ENCODE data around the gene CARNS1.
A peak's percentile ranks its signal among the peaks of the same experiment; 100 is the strongest.

The CARNS1 gene

GRCh38 chr11:67415501-67416304, at the start of gene CARNS1:
Gene CARNS1 (plus strand): TSS chr11:67415678. CDS start chr11:67416200, 522 bp downstream.
- peak within 1 kb of the TSS; percentile 56; the same call in 1 of the 2 replicates for H3K27ac ChIP-seq
- TF ChIP-seq, protein P1, sequence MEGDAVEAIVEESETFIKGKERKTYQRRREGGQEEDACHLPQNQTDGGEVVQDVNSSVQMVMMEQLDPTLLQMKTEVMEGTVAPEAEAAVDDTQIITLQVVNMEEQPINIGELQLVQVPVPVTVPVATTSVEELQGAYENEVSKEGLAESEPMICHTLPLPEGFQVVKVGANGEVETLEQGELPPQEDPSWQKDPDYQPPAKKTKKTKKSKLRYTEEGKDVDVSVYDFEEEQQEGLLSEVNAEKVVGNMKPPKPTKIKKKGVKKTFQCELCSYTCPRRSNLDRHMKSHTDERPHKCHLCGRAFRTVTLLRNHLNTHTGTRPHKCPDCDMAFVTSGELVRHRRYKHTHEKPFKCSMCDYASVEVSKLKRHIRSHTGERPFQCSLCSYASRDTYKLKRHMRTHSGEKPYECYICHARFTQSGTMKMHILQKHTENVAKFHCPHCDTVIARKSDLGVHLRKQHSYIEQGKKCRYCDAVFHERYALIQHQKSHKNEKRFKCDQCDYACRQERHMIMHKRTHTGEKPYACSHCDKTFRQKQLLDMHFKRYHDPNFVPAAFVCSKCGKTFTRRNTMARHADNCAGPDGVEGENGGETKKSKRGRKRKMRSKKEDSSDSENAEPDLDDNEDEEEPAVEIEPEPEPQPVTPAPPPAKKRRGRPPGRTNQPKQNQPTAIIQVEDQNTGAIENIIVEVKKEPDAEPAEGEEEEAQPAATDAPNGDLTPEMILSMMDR (conservative IDR thresholded peaks at IDR 0.05) = no peak

- TF ChIP-seq, protein P1 (conservative IDR thresholded peaks at IDR 0.05) = no peak
- no peak overlapping the region for H3K27ac ChIP-seq
Measured at GRCh38 chr11:67365736-67366444, 49.6 kb upstream of the CARNS1 start.

GRCh38 chr11:67366546-67366945, 48.9 kb upstream of the CARNS1 start:
- H3K27ac ChIP-seq = no peak overlapping the region
- TF ChIP-seq, protein P1 (conservative IDR thresholded peaks at IDR 0.05) = no peak

GRCh38 chr11:67366961-67367760, 48.3 kb upstream of the CARNS1 start:
- no peak overlapping the region for H3K27ac ChIP-seq
- TF ChIP-seq, protein P1 (conservative IDR thresholded peaks at IDR 0.05) = no peak

GRCh38 chr11:67367761-67368227, 47.7 kb upstream of the CARNS1 start:
- TF ChIP-seq, protein P1 (conservative IDR thresholded peaks at IDR 0.05) = no peak
- no peak overlapping the region for H3K27ac ChIP-seq

- TF ChIP-seq, protein P1 (conservative IDR thresholded peaks at IDR 0.05) = no peak
- no peak overlapping the region for H3K27ac ChIP-seq
Measured at GRCh38 chr11:67368621-67369020, 46.9 kb upstream of the CARNS1 start.

- TF ChIP-seq, protein P1 (conservative IDR thresholded peaks at IDR 0.05) = no peak
- H3K27ac ChIP-seq = no peak overlapping the region
Measured at GRCh38 chr11:67369275-67369674, 46.2 kb upstream of the CARNS1 start.
